ENCODE results near the gene MLST8.

Gene MLST8

DNA sequence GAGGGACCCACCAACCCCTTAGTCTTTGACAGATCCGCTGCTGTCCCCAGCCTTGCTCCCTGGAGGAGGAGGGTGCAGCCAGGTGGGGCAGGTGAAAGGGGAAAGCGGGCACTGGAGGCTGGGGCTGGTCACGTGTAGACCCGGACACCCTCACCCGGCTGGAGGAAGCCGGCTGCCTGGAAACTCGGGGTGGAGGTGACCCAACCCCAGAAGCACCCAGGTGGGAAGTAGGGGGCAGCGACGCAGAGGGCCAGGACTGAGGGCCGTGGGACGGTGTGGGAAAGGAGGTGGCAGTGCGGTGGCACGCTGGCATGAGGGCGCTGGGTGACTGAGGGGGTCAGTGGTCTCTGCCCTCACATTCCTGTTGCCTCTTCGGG is 47.0 kb upstream of the MLST8 start:
- no peak for TF ChIP-seq POLR2A (IDR thresholded peaks at IDR 0.05; ENCODE audit: extremely low read depth, insufficient read length)
- TF ChIP-seq, protein P1, sequence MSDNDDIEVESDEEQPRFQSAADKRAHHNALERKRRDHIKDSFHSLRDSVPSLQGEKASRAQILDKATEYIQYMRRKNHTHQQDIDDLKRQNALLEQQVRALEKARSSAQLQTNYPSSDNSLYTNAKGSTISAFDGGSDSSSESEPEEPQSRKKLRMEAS (IDR thresholded peaks at IDR 0.05; ENCODE audit: low read depth, low read length) = no peak
- no peak for DNase-seq (ENCODE audit: low read depth)
- H3K4me3 ChIP-seq (ENCODE audit: low read depth, low read length) = no peak overlapping the region

DNA sequence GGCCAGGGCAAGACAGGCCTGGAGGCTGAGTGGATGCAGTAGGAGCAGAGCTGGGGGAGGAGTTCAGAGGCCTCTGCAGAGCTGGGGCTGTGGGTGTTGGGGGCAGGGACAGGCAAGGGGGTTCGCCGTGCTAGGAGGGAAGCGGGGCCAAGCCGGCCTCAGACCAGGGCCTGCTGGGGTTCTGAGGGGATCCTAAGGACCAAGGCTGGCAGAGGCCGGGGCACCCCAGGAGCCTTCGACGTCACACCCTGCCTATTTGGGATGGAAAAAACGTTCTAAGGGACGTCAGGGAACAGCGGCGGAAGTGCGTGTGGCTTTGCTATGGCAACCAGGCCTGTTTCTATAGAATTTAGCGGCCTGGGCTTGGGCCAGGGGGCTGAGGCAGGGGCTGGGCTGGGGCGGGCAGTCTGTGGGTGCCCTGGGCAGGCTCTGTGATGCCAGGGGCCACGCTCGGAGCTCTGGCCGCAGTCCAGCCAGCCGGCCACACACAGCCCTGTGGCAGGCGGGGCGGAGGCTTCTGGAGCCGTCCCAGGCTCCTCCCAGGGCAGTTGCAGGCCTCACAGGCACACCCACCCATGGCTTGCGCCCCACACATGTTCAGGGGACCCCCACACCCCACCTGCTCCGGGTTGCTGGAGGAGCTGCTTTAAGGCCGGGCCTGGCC is 45.9 kb upstream of the MLST8 start:
- no peak overlapping the region for H3K4me3 ChIP-seq (ENCODE audit: low read depth, low read length)
- DNase-seq (ENCODE audit: low read depth) = no peak
- TF ChIP-seq, protein P2, sequence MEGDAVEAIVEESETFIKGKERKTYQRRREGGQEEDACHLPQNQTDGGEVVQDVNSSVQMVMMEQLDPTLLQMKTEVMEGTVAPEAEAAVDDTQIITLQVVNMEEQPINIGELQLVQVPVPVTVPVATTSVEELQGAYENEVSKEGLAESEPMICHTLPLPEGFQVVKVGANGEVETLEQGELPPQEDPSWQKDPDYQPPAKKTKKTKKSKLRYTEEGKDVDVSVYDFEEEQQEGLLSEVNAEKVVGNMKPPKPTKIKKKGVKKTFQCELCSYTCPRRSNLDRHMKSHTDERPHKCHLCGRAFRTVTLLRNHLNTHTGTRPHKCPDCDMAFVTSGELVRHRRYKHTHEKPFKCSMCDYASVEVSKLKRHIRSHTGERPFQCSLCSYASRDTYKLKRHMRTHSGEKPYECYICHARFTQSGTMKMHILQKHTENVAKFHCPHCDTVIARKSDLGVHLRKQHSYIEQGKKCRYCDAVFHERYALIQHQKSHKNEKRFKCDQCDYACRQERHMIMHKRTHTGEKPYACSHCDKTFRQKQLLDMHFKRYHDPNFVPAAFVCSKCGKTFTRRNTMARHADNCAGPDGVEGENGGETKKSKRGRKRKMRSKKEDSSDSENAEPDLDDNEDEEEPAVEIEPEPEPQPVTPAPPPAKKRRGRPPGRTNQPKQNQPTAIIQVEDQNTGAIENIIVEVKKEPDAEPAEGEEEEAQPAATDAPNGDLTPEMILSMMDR (IDR thresholded peaks at IDR 0.05; ENCODE audit: low read depth, low read length) = no peak
- TF ChIP-seq, protein P1 (IDR thresholded peaks at IDR 0.05; ENCODE audit: low read depth, low read length) = no peak
- no peak for TF ChIP-seq POLR2A (IDR thresholded peaks at IDR 0.05; ENCODE audit: extremely low read depth, insufficient read length)
- no peak for TF ChIP-seq MYC (IDR thresholded peaks at IDR 0.05; ENCODE audit: low read depth, low read length)

DNA sequence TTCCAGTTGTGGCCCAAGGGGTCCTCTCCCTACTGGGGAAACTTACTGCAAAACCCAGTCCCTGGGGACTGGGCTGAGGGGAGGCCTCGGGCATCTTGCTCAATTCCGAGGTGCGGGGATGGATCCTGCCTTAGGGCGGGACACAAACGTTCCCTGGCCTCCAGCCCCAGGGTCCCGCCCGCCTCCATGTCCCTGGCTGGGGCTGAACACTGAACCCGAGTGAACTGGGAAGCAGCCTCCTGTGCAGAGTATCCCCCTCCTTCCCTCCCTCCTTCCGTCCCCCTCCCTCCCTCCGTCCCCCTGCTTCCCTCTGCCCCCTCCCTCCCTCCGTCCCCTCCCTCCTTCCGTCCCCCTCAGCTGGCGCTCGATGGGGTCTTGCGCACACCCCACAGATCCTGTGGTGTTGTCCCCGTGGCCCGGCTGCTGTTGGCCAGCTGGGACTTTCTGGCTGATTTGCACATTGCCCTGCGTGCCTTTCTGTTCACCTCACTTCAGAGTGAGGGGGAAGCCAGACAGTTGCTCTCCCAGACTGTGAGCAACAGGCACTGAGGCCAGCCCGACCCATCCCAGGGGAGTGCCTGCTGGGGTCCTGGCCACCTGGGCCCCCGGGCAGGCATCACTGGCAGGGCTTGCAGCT is 44.2 kb upstream of the MLST8 start:
- TF ChIP-seq, protein P2 (IDR thresholded peaks at IDR 0.05; ENCODE audit: low read depth, low read length) = no peak
- TF ChIP-seq MYC (IDR thresholded peaks at IDR 0.05; ENCODE audit: low read depth, low read length) (no peak), POLR2A (IDR thresholded peaks at IDR 0.05; ENCODE audit: extremely low read depth, insufficient read length) (no peak)
- no peak for DNase-seq (ENCODE audit: low read depth)
- H3K4me3 ChIP-seq (ENCODE audit: low read depth, low read length) = no peak overlapping the region

DNA sequence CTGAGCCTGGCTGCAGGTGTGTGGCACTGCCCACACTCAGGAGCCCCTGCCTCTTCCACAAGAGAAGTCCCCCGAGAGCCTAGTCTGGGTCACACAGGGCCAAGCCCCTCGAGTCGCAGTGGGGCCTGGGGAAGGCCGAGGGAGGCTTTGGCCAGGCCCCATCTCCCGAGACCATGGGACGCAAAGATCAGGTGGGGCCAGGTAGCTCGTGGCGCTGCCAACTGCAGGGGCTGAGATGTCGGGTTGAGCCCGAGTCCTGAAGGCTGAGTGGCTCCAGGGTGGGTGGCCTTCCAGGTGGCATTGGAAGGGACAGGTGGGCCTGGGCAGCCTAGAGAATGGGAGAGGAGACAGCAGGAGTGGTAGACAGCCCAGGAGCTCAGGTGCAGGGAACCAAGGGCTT is 43.3 kb upstream of the MLST8 start:
- no peak for DNase-seq (ENCODE audit: low read depth)
- H3K4me3 ChIP-seq (ENCODE audit: low read depth, low read length) = no peak overlapping the region
- TF ChIP-seq, protein P1 (IDR thresholded peaks at IDR 0.05; ENCODE audit: low read depth, low read length) = no peak
- TF ChIP-seq, protein P2 (IDR thresholded peaks at IDR 0.05; ENCODE audit: low read depth, low read length) = no peak
- TF ChIP-seq MYC (IDR thresholded peaks at IDR 0.05; ENCODE audit: low read depth, low read length) (no peak), POLR2A (IDR thresholded peaks at IDR 0.05; ENCODE audit: extremely low read depth, insufficient read length) (no peak)

DNA sequence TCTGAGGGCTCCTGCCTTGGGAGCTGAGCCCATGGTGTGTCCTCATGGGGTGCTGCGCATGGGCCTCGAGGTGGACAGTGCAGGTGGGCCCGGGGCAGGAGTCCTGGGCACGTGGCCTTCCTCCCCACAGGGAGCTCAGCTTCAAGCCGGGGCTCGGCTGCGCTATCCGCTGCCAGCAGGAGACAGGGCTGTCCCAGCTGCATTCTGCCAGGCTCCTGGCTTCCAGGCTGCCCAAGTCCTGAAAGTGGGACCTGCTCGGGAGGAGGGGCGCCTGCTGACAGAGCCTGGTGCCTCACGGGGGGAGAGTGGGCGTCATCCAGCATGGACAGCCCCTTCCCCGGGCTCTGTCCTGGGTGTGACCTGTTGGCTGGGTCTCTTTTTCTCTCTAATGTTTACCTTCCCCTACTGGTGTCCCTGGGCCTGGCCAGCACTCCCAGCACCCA is 42.6 kb upstream of the MLST8 start:
- no peak overlapping the region for H3K4me3 ChIP-seq (ENCODE audit: low read depth, low read length)
- TF ChIP-seq MYC (IDR thresholded peaks at IDR 0.05; ENCODE audit: low read depth, low read length) = no peak
- TF ChIP-seq, protein P1 (IDR thresholded peaks at IDR 0.05; ENCODE audit: low read depth, low read length) = no peak
- TF ChIP-seq, protein P2 (IDR thresholded peaks at IDR 0.05; ENCODE audit: low read depth, low read length) = no peak
- no peak for TF ChIP-seq POLR2A (IDR thresholded peaks at IDR 0.05; ENCODE audit: extremely low read depth, insufficient read length)
- no peak for DNase-seq (ENCODE audit: low read depth)

DNA sequence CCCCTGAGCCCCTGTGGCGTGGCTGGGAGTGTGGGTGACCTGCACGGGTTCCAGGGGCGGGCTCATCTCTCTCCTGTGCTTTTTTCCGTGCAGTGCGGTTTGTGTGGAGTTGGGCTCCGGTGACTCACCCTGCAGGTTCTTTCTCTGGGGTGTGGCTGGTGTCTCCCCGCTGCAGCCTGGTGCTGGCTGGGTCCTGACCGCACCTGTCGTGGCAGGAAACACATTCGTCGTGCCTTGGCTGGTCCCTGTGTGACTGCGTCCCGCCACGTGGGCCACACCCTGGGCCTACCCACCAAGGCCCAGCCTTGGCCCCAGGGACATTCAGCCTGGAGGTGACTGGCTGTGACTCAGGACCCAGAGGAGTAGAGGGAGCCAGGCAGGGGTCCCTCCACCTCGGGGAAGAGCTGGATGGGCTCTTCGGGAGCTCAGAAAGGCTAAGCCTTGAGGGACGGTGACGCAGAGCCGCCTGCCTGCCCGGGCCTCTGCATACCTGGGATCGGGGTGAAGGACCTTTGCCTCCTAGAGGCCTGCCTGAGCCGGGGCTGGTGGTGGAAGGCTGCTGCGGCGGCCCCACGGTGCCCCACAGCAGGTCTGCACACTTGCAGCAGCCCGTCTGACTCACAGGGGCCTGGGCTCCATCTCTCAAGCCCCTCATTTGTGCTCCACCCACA is 41.9 kb upstream of the MLST8 start:
- no peak for DNase-seq (ENCODE audit: low read depth)
- no peak overlapping the region for H3K4me3 ChIP-seq (ENCODE audit: low read depth, low read length)
- TF ChIP-seq, protein P1 (IDR thresholded peaks at IDR 0.05; ENCODE audit: low read depth, low read length) = no peak
- no peak for TF ChIP-seq POLR2A (IDR thresholded peaks at IDR 0.05; ENCODE audit: extremely low read depth, insufficient read length)
- TF ChIP-seq, protein P2 (IDR thresholded peaks at IDR 0.05; ENCODE audit: low read depth, low read length) = no peak

All from NB4 (cell line).